Mesothelial cell of epicardium (in vitro differentiated cells): ENCODE measurements around the gene PDCD5. TPM values are rescaled to one million over a fixed set of nuclear protein-coding genes. Genes with fewer than 3 reads are reported as not detected.

Experiments used
- DNase-seq, 2 experiments: peaks; one replicate each; pipeline ENCODE4 v3.0.0; 2021; ENCODE audit warnings: low spot score in 2 of 2; ENCODE audit not compliant: unreplicated experiment in 2 of 2
- H3K27ac Mint-ChIP-seq: 2 replicates; pipeline ENCODE4 v1.8.0; 2021; ENCODE audit warnings: mixed read lengths
- H3K27me3 Mint-ChIP-seq: 2 replicates; pipeline ENCODE4 v1.8.0; 2021; ENCODE audit warnings: low read depth, mixed read lengths
- H3K36me3 Mint-ChIP-seq: 2 replicates; pipeline ENCODE4 v1.8.0; 2021; ENCODE audit warnings: mixed read lengths
- H3K4me1 Mint-ChIP-seq: 2 replicates; pipeline ENCODE4 v1.8.0; 2021; ENCODE audit warnings: mixed read lengths
- H3K4me3 Mint-ChIP-seq: 2 replicates; pipeline ENCODE4 v1.8.0; 2021; ENCODE audit warnings: mild to moderate bottlenecking, moderate library complexity, mixed read lengths
- H3K9me3 Mint-ChIP-seq: 2 replicates; pipeline ENCODE4 v1.8.0; 2021; ENCODE audit warnings: mixed read lengths
- CTCF ChIP-seq: fragments of 200-600 bp; sonication (generic); IDR thresholded peaks from one replicate; pipeline ENCODE4 v1.5.0; 2021; ENCODE audit warnings: antibody characterized with exemption; ENCODE audit not compliant: unreplicated experiment
- total RNA-seq: library from RNA; stranded (reverse); gene quantifications from 3 replicates; pipeline ENCODE4 v1.2.1, GENCODE V29; 2021

The PDCD5 gene
- total RNA-seq, 1 donor from 2014 or later: 97.9 TPM

- no peak for DNase-seq
Observed at GRCh38 chr19:32619051-32619685, 38.2 kb downstream of the PDCD5 start.

GRCh38 chr19:32622002-32622401 is 41.0 kb downstream of the PDCD5 start:
- no peak overlapping the region for H3K4me3 Mint-ChIP-seq
- H3K9me3 Mint-ChIP-seq: no peaks in the 10 kb centered on the region
- DNase-seq: no peak
- no peaks in the 10 kb centered on the region for H3K4me1 Mint-ChIP-seq
- no peak for TF ChIP-seq CTCF
- peaks cover 47% of the 10 kb centered on the region for H3K36me3 Mint-ChIP-seq
- H3K27ac Mint-ChIP-seq: no peak overlapping the region
- no peaks in the 10 kb centered on the region for H3K27me3 Mint-ChIP-seq

More at GRCh38 chr19:32619051-32619685, 38.2 kb downstream of the PDCD5 start:
- Mint-ChIP-seq H3K36me3 (peaks cover 48% of the 10 kb centered on the region), H3K27me3 (no peaks in the 10 kb centered on the region), H3K4me3 (no peak overlapping the region), H3K27ac (no peak overlapping the region), H3K4me1 (no peaks in the 10 kb centered on the region), H3K9me3 (no peaks in the 10 kb centered on the region)
- TF ChIP-seq CTCF: no peak

GRCh38 chr19:32624410-32624809 is 43.4 kb downstream of the PDCD5 start:
- H3K27ac Mint-ChIP-seq: no peak overlapping the region
- H3K9me3 Mint-ChIP-seq: no peaks in the 10 kb centered on the region
- no peak for DNase-seq
- H3K27me3 Mint-ChIP-seq: no peaks in the 10 kb centered on the region
- no peak overlapping the region for H3K4me3 Mint-ChIP-seq
- TF ChIP-seq CTCF: no peak
- no peaks in the 10 kb centered on the region for H3K4me1 Mint-ChIP-seq
- H3K36me3 Mint-ChIP-seq: peaks cover 39% of the 10 kb centered on the region

- no peaks in the 10 kb centered on the region for H3K9me3 Mint-ChIP-seq
- no peaks in the 10 kb centered on the region for H3K27me3 Mint-ChIP-seq
- TF ChIP-seq CTCF: no peak
- H3K27ac Mint-ChIP-seq: no peak overlapping the region
- H3K36me3 Mint-ChIP-seq: peaks cover 36% of the 10 kb centered on the region
- no peak overlapping the region for H3K4me3 Mint-ChIP-seq
- DNase-seq: no peak
- H3K4me1 Mint-ChIP-seq: no peaks in the 10 kb centered on the region
Observed at GRCh38 chr19:32626969-32627368, 46.0 kb downstream of the PDCD5 start.

GRCh38 chr19:32627714-32628270 is 46.8 kb downstream of the PDCD5 start:
- no peaks in the 10 kb centered on the region for H3K27me3 Mint-ChIP-seq
- TF ChIP-seq CTCF: no peak
- H3K4me3 Mint-ChIP-seq: no peak overlapping the region
- H3K4me1 Mint-ChIP-seq: no peaks in the 10 kb centered on the region
- H3K36me3 Mint-ChIP-seq: peaks cover 30% of the 10 kb centered on the region
- H3K27ac Mint-ChIP-seq: no peak overlapping the region
- H3K9me3 Mint-ChIP-seq: no peaks in the 10 kb centered on the region
- DNase-seq: no peak
